ENCODE data around the gene ACOT6. TPM values are rescaled to one million over a fixed set of nuclear protein-coding genes. Genes with fewer than 3 reads are reported as not detected.
"Not testable (repeated sequence)": the region's sequence is repeated elsewhere in the genome, so short reads cannot be mapped to it uniquely, and the experiment has no call there.

ACOT6 gene
- total RNA-seq, 1 donor from 2014 or later: not detected

DNA sequence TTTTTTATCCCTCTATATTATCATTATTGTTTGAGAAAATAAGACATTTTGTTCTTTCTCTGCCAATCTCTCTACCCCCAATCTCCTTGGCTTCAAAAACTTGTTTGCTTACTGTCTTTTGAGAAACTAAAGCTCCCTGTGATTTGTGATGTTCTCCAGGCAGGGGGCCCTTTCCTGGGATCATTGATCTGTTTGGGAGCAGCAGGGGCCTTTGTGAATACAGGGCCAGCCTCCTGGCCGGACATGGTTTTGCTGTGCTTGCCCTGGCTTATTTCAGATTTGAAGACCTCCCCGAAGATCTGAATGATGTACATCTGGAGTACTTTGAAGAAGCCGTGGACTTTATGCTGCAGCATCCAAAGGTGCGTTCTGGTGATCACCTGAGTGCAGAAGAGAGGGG, 4.5 kb downstream of the ACOT6 start:
- Mint-ChIP-seq H3K4me1 (peaks cover 4% of the 10 kb centered on the region), H3K4me3 (no peak overlapping the region), H3K27me3 (peaks cover 10% of the 10 kb centered on the region), H3K36me3 (ENCODE audit: low read depth) (no peaks in the 10 kb centered on the region), H3K9me3 (no peaks in the 10 kb centered on the region), H3K27ac (no peak overlapping the region)
- DNase-seq: no peak
- intact Hi-C loops (cut with micrococcal nuclease): loop anchor here (10.0 kb wide), 1 partner anchor 52 kb away; the partner anchor contains the start of gene ACOT2

DNA sequence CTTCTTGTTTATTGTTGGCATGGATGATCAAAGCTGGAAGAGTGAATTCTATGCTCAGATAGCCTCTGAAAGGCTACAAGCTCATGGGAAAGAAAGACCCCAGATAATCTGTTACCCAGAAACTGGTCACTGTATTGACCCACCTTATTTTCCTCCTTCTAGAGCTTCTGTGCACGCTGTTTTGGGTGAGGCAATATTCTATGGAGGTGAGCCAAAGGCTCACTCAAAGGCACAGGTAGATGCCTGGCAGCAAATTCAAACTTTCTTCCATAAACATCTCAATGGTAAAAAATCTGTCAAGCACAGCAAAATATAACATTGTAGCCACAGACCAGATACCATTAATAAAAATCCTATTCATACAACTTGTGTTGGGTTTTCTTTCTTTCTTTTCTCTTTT, 7.2 kb downstream of the ACOT6 start:
- Mint-ChIP-seq H3K36me3 (ENCODE audit: low read depth) (no peaks in the 10 kb centered on the region), H3K9me3 (no peaks in the 10 kb centered on the region), H3K27me3 (peaks cover 7% of the 10 kb centered on the region), H3K4me3 (no peak overlapping the region), H3K4me1 (no peaks in the 10 kb centered on the region), H3K27ac (no peak overlapping the region)
- no peak for DNase-seq
- intact Hi-C loops (cut with micrococcal nuclease): loop anchor here (10.0 kb wide), 1 partner anchor 55 kb away; the partner anchor contains the start of gene ACOT2

DNA sequence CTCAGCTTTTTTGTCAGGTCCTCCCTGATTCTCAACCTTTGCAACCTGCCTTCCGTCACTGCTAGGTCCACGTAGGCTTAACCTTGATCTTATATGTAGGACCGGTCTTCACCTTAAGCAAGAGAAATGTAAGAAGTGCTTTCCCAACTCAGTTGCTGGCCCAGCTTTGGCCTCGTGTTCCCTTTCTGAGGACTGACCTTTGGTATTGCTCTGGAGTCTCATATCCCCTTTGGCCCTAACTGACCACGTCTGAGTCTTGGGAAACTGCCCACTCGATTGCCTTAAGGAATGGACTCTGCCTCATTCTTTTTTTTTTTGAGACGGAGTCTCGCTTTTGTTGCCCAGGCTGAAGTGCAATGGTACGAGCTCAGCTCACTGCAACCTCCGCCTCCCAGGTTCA, 8.0 kb downstream of the ACOT6 start:
- intact Hi-C loops (cut with micrococcal nuclease): no loop called here
- Mint-ChIP-seq H3K27ac (no peak overlapping the region), H3K4me1 (no peaks in the 10 kb centered on the region), H3K4me3 (no peak overlapping the region), H3K9me3 (no peaks in the 10 kb centered on the region), H3K27me3 (peaks cover 7% of the 10 kb centered on the region), H3K36me3 (ENCODE audit: low read depth) (no peaks in the 10 kb centered on the region)
- no peak for DNase-seq

DNA sequence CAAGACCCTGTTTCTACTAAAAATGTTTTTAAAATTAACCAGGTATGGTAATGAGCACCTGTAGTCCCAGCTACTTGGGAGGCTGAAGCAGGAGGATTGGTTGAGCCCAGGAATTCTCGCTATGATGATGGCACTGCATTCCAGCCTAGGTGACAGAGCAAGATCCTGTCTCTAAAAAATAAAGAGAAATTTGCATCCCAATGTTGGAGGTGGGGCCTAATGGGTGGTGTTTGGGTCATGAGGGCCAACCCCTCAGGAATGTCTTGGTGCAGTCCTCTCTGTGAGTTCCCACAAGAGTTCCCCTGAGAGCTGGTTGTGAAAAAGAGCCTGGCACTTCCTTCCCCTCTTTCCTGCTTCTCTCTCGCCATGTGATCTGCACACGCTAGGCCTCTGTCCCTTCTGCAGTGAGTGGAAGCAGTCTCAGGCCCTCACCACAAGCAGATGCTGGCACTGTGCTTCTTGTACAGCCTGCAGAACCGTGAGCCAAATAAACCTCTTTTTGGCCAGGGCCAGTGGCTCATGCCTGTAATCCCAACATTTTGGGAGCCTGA, 11.3 kb downstream of the ACOT6 start:
- Mint-ChIP-seq H3K4me3 (no peak overlapping the region), H3K36me3 (ENCODE audit: low read depth) (no peaks in the 10 kb centered on the region), H3K27me3 (peaks cover 7% of the 10 kb centered on the region), H3K27ac (no peak overlapping the region), H3K9me3 (no peaks in the 10 kb centered on the region), H3K4me1 (no peaks in the 10 kb centered on the region)
- intact Hi-C loops (cut with micrococcal nuclease): no loop called here
- no peak for DNase-seq

DNA sequence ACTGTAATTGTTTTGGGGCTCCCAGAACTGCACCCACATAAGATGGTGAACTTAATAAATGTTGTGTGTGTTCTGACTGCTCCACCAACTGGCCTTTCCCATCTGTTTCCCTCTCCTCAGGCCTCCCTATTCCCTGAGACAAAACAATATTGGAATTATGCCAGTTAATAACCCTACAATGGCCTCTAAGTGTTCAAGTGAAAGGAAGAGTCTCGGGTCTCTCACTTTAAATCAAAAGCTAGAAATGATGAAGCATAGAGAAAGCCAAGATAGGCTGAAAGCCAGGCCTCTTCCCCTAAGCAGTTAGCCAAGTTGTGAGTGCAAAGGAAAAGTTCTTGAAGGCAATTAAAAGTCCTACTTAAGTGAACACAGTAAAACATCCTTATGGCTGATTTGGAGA, 13.4 kb downstream of the ACOT6 start:
- H3K4me1 Mint-ChIP-seq: no peaks in the 10 kb centered on the region

DNA sequence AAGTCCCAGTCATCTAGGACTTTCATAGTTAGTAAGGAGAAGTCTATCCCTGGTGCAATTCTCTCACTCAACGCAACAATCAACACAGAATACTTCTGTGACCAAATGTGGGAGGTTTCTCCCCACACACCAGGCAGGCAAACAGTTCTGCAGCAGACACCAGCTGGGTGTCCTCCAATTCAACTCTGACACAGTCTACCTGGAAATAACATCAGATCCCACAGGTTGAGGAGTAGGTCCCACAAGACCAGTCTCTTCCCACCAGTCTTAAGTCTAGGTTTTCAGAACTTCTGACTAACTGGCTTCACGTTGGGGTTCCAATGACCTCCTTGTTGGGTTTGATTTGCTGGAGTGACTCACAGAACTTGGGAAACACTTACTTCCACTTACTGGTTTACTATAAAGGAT, 14.8 kb downstream of the ACOT6 start:
- no peak for DNase-seq
- Mint-ChIP-seq H3K9me3 (no peaks in the 10 kb centered on the region), H3K27me3 (peaks cover 5% of the 10 kb centered on the region), H3K4me3 (no peak overlapping the region), H3K36me3 (ENCODE audit: low read depth) (no peaks in the 10 kb centered on the region), H3K4me1 (no peaks in the 10 kb centered on the region), H3K27ac (no peak overlapping the region)
- intact Hi-C loops (cut with micrococcal nuclease): no loop called here

More for the DNA sequence above, 13.4 kb downstream of the ACOT6 start:
- H3K27ac Mint-ChIP-seq: no peak overlapping the region
- H3K9me3 Mint-ChIP-seq: no peaks in the 10 kb centered on the region
- peaks cover 7% of the 10 kb centered on the region for H3K27me3 Mint-ChIP-seq
- intact Hi-C loops (cut with micrococcal nuclease): no loop called here
- H3K36me3 Mint-ChIP-seq (ENCODE audit: low read depth): no peaks in the 10 kb centered on the region
- no peak overlapping the region for H3K4me3 Mint-ChIP-seq
- no peak for DNase-seq

DNA sequence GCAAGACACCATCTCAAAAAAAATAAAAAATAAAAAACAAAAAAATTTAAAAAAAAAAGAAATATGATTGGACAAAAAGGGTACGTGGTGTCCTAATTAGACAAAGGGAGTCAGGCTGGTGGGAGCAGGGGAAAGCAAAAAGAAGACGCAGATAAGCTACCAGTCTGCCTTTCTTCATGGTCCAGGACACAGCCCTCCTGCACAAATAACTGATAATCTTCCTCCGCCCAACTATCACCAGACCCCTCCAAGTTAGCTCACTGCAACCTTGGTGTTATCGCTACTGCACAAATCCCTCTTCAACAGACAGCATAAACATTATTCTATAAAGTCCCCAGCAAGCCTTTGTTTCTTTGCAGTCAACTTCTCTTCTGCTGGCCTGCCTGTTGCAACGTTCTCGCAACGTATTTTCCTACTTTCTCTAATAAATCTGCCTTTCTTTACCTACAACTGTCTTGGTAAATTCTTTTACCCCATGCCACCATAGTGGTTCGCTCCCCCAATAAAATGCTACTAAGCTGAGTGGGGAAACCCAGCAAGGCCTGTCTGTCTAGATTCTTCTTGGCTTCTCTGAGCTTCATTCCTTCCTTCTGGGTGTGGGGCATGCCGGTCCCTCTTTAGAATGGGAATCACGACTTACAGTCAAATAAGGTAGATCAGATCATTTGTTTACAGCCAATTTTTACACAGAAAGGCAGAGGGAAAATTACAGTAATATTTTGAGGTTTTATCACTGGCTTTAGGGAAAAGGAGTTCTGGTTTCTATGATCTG, 17.9 kb downstream of the ACOT6 start:
- Mint-ChIP-seq H3K36me3 (ENCODE audit: low read depth) (no peaks in the 10 kb centered on the region), H3K27me3 (peaks cover 17% of the 10 kb centered on the region), H3K4me3 (no peak overlapping the region), H3K9me3 (no peaks in the 10 kb centered on the region), H3K27ac (no peak overlapping the region), H3K4me1 (peaks cover 4% of the 10 kb centered on the region)
- no peak for DNase-seq
- intact Hi-C loops (cut with micrococcal nuclease): loop anchor here (5.0 to 10.0 kb wide), 2 partner anchors 138 to 335 kb away; partner anchors contain the start of gene RIOX1

DNA sequence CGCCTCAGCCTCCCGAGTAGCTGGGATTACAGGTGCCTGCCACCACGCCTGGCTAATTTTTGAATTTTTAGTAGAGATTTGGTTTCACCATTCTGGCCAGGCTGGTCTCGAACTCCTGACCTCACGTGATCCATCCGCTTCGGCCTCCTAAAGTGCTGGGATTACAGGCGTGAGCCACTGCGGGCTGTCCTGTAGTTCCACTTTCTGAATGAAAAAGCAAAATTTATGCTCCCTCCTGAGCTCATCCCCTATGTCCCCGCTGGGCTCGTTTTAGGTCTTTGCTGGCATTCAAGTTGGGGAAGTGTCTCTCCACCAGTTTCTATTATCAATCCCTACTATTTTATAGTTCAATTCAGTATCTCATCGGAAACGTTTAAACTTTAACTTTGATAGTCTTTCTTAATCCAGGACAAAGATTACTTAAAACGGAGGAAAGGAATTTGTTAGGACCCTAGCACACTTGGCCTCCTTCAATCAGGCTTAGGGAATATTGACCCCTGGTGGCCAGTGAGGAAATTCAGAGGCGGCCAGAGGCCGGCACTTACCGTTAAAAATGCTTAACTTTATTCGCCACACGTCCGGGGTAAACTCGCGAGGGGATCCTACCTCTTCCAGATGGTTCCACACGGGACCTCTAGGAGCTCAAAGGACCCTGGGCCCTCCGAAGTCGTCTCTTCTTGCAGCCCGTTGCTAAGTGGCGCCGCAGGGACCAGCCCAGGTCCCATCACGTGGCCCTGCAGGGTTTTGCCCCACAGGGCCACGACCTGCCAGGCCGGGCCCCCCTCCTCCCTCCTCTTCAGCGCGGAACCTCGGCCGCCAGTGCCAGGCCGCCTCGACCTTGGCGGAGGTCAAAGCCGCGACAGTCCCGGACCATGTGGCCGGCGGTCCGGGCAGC, 21.0 kb downstream of the ACOT6 start:
- H3K9me3 Mint-ChIP-seq: no peaks in the 10 kb centered on the region
- no peaks in the 10 kb centered on the region for H3K36me3 Mint-ChIP-seq (ENCODE audit: low read depth)
- peak; percentile 87 for DNase-seq
- peak overlapping the region; percentile 41 for H3K27ac Mint-ChIP-seq
- intact Hi-C loops (cut with micrococcal nuclease): loop anchor here (1.0 to 10.0 kb wide), 3 partner anchors 125 to 339 kb away; partner anchors contain the start of gene RIOX1
- peak overlapping the region; percentile 76 for H3K4me3 Mint-ChIP-seq
- H3K4me1 Mint-ChIP-seq: peaks cover 4% of the 10 kb centered on the region
- peaks cover 26% of the 10 kb centered on the region for H3K27me3 Mint-ChIP-seq

DNA sequence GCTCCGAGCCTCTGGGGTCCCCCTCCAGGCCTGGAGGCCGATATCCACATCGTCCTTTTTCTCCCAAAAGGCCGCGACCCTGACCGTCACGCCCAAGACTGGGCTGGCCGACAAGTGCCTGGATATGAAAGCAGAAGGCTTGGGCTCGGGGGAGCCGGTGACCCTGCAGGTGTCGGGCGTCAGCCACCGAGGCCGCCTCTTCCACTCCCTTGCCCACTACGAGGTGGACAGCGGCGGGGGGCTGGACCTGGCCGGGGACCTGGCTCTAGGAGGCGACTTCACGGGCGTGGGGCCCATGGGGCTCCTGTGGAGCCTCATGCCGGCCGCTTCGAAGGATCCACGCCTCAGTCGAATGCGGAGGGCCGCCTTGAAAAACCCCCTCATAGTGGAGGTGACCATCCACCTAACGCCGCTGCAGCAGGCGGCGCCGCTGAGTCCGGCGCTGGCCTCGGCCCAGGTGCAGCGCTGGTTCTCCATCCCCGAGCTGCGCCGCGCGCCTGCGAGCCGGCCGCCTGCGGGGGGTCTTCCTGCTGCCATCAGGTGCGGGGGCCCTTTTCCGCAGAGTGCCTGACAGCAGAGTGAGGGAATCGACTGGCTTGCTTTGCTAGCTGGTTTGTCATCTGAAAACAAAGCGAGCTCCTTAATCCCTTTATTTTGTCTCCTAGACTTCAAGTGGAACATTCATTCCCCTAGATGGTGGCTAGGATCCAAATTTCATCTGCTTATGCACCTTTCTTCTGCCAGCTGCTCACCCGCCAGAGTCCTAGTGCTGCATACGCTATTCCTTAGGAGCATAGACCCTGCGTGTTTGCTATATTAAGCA, 21.9 kb downstream of the ACOT6 start:
- Mint-ChIP-seq H3K9me3 (no peaks in the 10 kb centered on the region), H3K27me3 (peaks cover 26% of the 10 kb centered on the region), H3K36me3 (ENCODE audit: low read depth) (no peaks in the 10 kb centered on the region), H3K4me3 (peak overlapping the region; percentile 76), H3K27ac (peak overlapping the region; percentile 41), H3K4me1 (peaks cover 4% of the 10 kb centered on the region)
- intact Hi-C loops (cut with micrococcal nuclease): loop anchor here (5.0 to 10.0 kb wide), 2 partner anchors 142 to 339 kb away; partner anchors contain the start of gene RIOX1
- no peak for DNase-seq

DNA sequence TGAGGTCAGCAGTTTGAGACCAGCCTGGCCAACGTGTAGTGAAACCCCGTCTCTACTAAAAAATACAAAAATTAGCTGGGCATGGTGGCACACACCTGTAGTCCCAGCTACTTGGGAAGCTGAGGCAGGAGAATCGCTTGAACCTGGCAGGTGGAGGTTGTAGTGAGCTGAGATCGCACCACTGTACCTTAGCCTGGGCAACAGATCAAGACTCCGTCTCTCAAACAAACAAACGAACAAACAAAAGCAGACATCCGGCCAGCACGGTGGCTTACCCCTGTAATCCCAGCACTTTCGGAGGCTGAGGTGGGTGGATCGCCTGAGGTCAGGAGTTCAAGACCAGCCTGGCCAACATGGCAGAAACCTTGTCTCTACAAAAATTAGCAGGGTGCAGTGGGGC, 24.0 kb downstream of the ACOT6 start:
- not testable (repeated sequence) for H3K4me3 Mint-ChIP-seq; H3K4me1 Mint-ChIP-seq; H3K36me3 Mint-ChIP-seq (ENCODE audit: low read depth); H3K27ac Mint-ChIP-seq; DNase-seq; H3K9me3 Mint-ChIP-seq
- intact Hi-C loops (cut with micrococcal nuclease): loop anchor here (10.0 kb wide), 1 partner anchor 342 kb away; no protein-coding TSS in a partner anchor
- H3K27me3 Mint-ChIP-seq: peaks cover 21% of the 10 kb centered on the region

DNA sequence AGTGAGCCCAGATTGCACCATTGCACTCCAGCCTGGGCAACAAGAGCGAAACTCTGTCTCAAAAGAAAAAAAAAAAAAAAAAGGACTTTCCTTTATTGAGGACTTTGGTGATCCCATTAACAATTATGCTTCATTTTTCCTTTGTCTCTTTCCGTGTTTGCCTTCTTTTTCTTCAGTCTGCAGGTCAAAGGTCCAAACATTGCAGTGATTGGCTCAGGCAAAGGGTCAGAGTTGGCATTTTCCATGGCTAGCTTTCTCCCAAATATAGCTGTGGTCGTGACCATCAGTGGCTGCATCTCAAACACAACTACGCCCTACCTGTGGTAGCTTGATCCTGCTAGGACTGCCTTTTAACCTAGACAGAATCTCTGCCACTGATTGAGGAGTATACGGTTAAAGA, 25.5 kb downstream of the ACOT6 start:
- peaks cover 21% of the 10 kb centered on the region for H3K27me3 Mint-ChIP-seq
- no peak for DNase-seq
- H3K4me3 Mint-ChIP-seq: no peak overlapping the region
- H3K36me3 Mint-ChIP-seq (ENCODE audit: low read depth): no peaks in the 10 kb centered on the region
- H3K4me1 Mint-ChIP-seq: peaks cover 4% of the 10 kb centered on the region
- intact Hi-C loops (cut with micrococcal nuclease): loop anchor here (10.0 kb wide), 1 partner anchor 343 kb away; no protein-coding TSS in a partner anchor
- no peaks in the 10 kb centered on the region for H3K9me3 Mint-ChIP-seq
- no peak overlapping the region for H3K27ac Mint-ChIP-seq

DNA sequence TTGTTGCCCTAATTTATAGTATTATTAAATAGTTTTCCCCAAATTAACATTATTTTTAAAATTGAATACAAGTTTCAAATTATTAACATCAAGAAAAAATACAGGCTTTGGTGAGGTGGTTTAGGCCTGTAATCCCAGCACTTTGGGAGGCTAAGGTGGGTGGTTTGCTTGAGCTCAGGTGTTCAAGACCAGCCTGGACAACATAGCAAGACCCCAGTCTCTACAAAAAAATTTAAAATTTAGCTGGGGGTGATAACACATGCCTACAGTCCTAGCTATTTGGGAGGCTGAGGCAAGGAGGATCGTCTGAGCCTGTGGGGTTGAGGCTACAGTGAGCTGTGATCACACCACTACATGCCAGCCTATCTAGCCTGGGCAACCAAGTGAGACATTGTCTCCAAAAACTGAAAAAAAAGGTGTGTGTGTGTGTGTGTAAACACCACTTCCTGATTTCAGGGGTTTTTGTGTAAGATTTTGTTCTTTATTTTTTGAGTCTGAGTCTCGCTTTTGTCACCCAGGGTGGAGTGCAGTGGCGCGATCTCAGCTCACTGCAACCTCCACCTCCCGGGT, 28.6 kb downstream of the ACOT6 start:
- DNase-seq: no peak
- Mint-ChIP-seq H3K4me3 (no peak overlapping the region), H3K4me1 (peaks cover 12% of the 10 kb centered on the region), H3K9me3 (no peaks in the 10 kb centered on the region), H3K36me3 (ENCODE audit: low read depth) (no peaks in the 10 kb centered on the region), H3K27ac (no peak overlapping the region), H3K27me3 (peaks cover 4% of the 10 kb centered on the region)
- intact Hi-C loops (cut with micrococcal nuclease): no loop called here
